IMR-90 (cell line): ENCODE data around the gene FAM81A. TPM values are rescaled to one million over a fixed set of nuclear protein-coding genes. Genes with fewer than 3 reads are reported as not detected.

Experiments used
- ATAC-seq: fragments of 200-7000 bp; cut with Tn5 transposase; 2 replicates; pipeline ENCODE4 v1.9.1; 2020; ENCODE audit warnings: low read depth, mild to moderate bottlenecking, moderate library complexity
- BruUV-seq: library from RNA; stranded (reverse); fragments of 400-500 nt; replicated peaks from 2 replicates; lab custom pipeline; 2021; lab: Mats Ljungman, UMichigan
- CTCF ChIA-PET: fragments of 300-600 bp; formaldehyde crosslinking; extraction: SDS; loops from one replicate; lab custom pipeline; 2021; ENCODE audit warnings: antibody characterized with exemption; lab: Yijun Ruan, JAX
- POLR2A ChIA-PET: fragments of 300-600 bp; sonication (Branson Sonifier 250); formaldehyde crosslinking; loops from one replicate; lab custom pipeline; 2022; ENCODE audit warnings: antibody characterized with exemption; ENCODE audit not compliant: unreplicated experiment; lab: Charles Lee
- DNase-seq: peaks from one replicate; pipeline ENCODE4 v3.0.0; 2013
- H2AFZ ChIP-seq: replicated peaks from 2 replicates; pipeline ENCODE3; 2013; ENCODE audit warnings: low read length, mild to moderate bottlenecking; ENCODE audit not compliant: poor library complexity
- H2AK5ac ChIP-seq: 2 replicates; pipeline ENCODE4 v1.6.1; 2013; ENCODE audit warnings: low read depth, low read length, inconsistent platforms
- H2AK9ac ChIP-seq: replicated peaks from 2 replicates; pipeline ENCODE3; 2013; ENCODE audit warnings: mild to moderate bottlenecking, low read depth, low read length, moderate library complexity; ENCODE audit not compliant: poor library complexity
- H2BK120ac ChIP-seq: 2 replicates; pipeline ENCODE4 v1.6.1; 2013; ENCODE audit warnings: low read depth, low read length, inconsistent platforms
- H2BK15ac ChIP-seq: 3 replicates; pipeline ENCODE4 v1.6.1; 2013; ENCODE audit warnings: low read depth, low read length, inconsistent platforms
- H2BK20ac ChIP-seq: 2 replicates; pipeline ENCODE4 v1.6.1; 2013; ENCODE audit warnings: low read depth, mild to moderate bottlenecking, inconsistent platforms, low read length, moderate library complexity
- H2BK5ac ChIP-seq: 2 replicates; pipeline ENCODE4 v1.6.1; 2013; ENCODE audit warnings: mild to moderate bottlenecking, low read depth, low read length, inconsistent platforms; ENCODE audit not compliant: poor library complexity, severe bottlenecking
- H3K14ac ChIP-seq: replicated peaks from 2 replicates; pipeline ENCODE4 v1.6.1; 2013; ENCODE audit warnings: low read depth, low read length, inconsistent platforms
- H3K18ac ChIP-seq: 2 replicates; pipeline ENCODE4 v1.6.1; 2013; ENCODE audit warnings: low read depth, low read length, control low read depth
- H3K23ac ChIP-seq: 2 replicates; pipeline ENCODE4 v1.6.1; 2013; ENCODE audit warnings: low read depth, low read length, inconsistent platforms
- H3K27ac ChIP-seq: 2 replicates; pipeline ENCODE4 v1.5.1; 2013; ENCODE audit warnings: mild to moderate bottlenecking, control low read depth, low read length; ENCODE audit not compliant: insufficient read depth
- H3K27me3 ChIP-seq: 2 replicates; pipeline ENCODE4 v1.6.1; 2013; ENCODE audit warnings: low read length; ENCODE audit not compliant: control insufficient read depth, insufficient read depth
- H3K36me3 ChIP-seq: 2 replicates; pipeline ENCODE4 v1.6.1; 2013; ENCODE audit warnings: low read length, mixed read lengths; ENCODE audit not compliant: control insufficient read depth, insufficient read depth
- H3K4ac ChIP-seq: 2 replicates; pipeline ENCODE4 v1.6.1; 2013; ENCODE audit warnings: low read depth, low read length, inconsistent platforms
- H3K4me1 ChIP-seq: 2 replicates; pipeline ENCODE4 v1.6.1; 2013; ENCODE audit warnings: low read length, mixed read lengths; ENCODE audit not compliant: control insufficient read depth, insufficient read depth
- H3K4me2 ChIP-seq: 2 replicates; pipeline ENCODE4 v1.6.1; 2013; ENCODE audit warnings: low read depth, mild to moderate bottlenecking, control low read depth, low read length, moderate library complexity
- H3K4me3 ChIP-seq: 2 replicates; pipeline ENCODE4 v1.5.1; 2013; ENCODE audit warnings: low read depth, mild to moderate bottlenecking, control low read depth, low read length, moderate library complexity; ENCODE audit not compliant: insufficient read depth
- H3K56ac ChIP-seq: 2 replicates; pipeline ENCODE4 v1.6.1; 2013; ENCODE audit warnings: low read length, inconsistent platforms; ENCODE audit not compliant: insufficient read depth; ENCODE audit errors: extremely low read depth
- H3K79me1 ChIP-seq, 2 experiments: 2 replicates each; pipeline ENCODE4 v1.6.1; 2013; ENCODE audit warnings: low read length in 2 of 2, inconsistent platforms in 1 of 2, low read depth in 1 of 2
- H3K9ac ChIP-seq: 2 replicates; pipeline ENCODE4 v1.6.1; 2013; ENCODE audit warnings: low read depth, low read length, control low read depth
- H3K9me1 ChIP-seq: 2 replicates; pipeline ENCODE4 v1.6.1; 2013; ENCODE audit warnings: low read length, inconsistent platforms; ENCODE audit not compliant: insufficient read depth
- H3K9me3 ChIP-seq: 2 replicates; pipeline ENCODE4 v1.6.1; 2013; ENCODE audit warnings: low read length; ENCODE audit not compliant: control insufficient read depth, insufficient read depth
- H4K20me1 ChIP-seq: 2 replicates; pipeline ENCODE4 v1.6.1; 2013; ENCODE audit warnings: low read length, inconsistent platforms; ENCODE audit not compliant: insufficient read depth
- H4K5ac ChIP-seq: 2 replicates; pipeline ENCODE4 v1.6.1; 2013; ENCODE audit warnings: mild to moderate bottlenecking, low read depth, low read length, control low read depth
- H4K8ac ChIP-seq, 2 experiments: 2 replicates each; pipeline ENCODE4 v1.6.1; 2013; ENCODE audit warnings: low read depth in 2 of 2, low read length in 2 of 2, control low read depth in 1 of 2, inconsistent platforms in 1 of 2
- H4K91ac ChIP-seq: 2 replicates; pipeline ENCODE4 v1.6.1; 2013; ENCODE audit warnings: low read depth, low read length, inconsistent platforms; ENCODE audit not compliant: insufficient read depth
- CEBPB ChIP-seq: IDR thresholded peaks from 2 replicates; pipeline ENCODE4 v1.6.1; 2012; ENCODE audit warnings: low read depth, low read length, improper control_type of control experiment
- FOS ChIP-seq: fragments of 150-350 bp; IDR thresholded peaks from 2 replicates; pipeline ENCODE4 v1.6.1; 2016; ENCODE audit warnings: low read depth, low read length
- USF2 ChIP-seq: fragments of 150-350 bp; IDR thresholded peaks from 2 replicates; pipeline ENCODE4 v1.6.1; 2017; ENCODE audit warnings: mild to moderate bottlenecking, antibody characterized with exemption, low read length, low read depth
- WGBS, 2 experiments: methylation state at CpG; one replicate each; pipeline versions ENCODE4 v1.1.5 to v1.1.7; 2013; ENCODE audit warnings: missing lambda C conversion rate in 2 of 2; ENCODE audit not compliant: insufficient read length in 1 of 2; ENCODE audit errors: extremely low coverage in 2 of 2; 5-methylcytosine and 5-hydroxymethylcytosine counted together
- dilution Hi-C: fragments of 300-500 bp; cut with HindIII; formaldehyde crosslinking; loops from one replicate; pipeline ENCODE4 v1.14.3; 2018; ENCODE audit warnings: low sequenced_read_pairs; ENCODE audit not compliant: unreplicated experiment
- in situ Hi-C: fragments of 300-500 bp; cut with MboI; formaldehyde crosslinking; loops from 3 replicates; pipeline ENCODE4 v1.14.3; 2019; ENCODE audit warnings: low sequenced_read_pairs, inconsistent platforms, mixed read lengths
- intact Hi-C: fragments of 100-400 bp; cut with micrococcal nuclease; formaldehyde crosslinking; loops from 2 replicates; pipeline ENCODE4 v1.10.0; 2022
- polyA plus RNA-seq, 3 experiments: library from polyadenylated mRNA; depleted of rRNA; stranded (reverse); fragments of >200 nt; gene quantifications; 2 replicates each; pipeline ENCODE4 v1.2.3, GENCODE V29; 2012; ENCODE audit warnings: low replicate concordance in 1 of 3
- total RNA-seq: library from RNA; depleted of rRNA; stranded (reverse); fragments of >200 nt; gene quantifications from 2 replicates; pipeline ENCODE4 v1.2.3, GENCODE V29; 2012

Gene FAM81A
- total and polyA plus RNA-seq, 2 of the 4 experiments (the other 2 are of a cell fraction): not detected

- Histone ChIP-seq H3K27me3 (peaks cover 7% of the 10 kb centered on the region; the same call in 1 of the 2 replicates), H3K36me3 (no peaks in the 10 kb centered on the region), H4K91ac (no peak overlapping the region), H3K79me1 (no peaks in the 10 kb centered on the region), H2AK9ac (no peak overlapping the region), H3K4ac (no peak overlapping the region), H4K20me1 (no peaks in the 10 kb centered on the region), H3K23ac (no peak overlapping the region), H2BK20ac (no peak overlapping the region), H2AK5ac (no peak overlapping the region), H2BK5ac (no peak overlapping the region), H2BK15ac (no peak overlapping the region), H3K4me2 (no peak overlapping the region), H3K18ac (no peak overlapping the region), H3K56ac (no peak overlapping the region), H3K4me3 (no peak overlapping the region), H4K8ac (no peak overlapping the region), H3K4me1 (no peaks in the 10 kb centered on the region), H3K9ac (no peak overlapping the region), H3K14ac (no peak overlapping the region), H2BK120ac (no peak overlapping the region), H3K27ac (no peak overlapping the region), H4K5ac (no peak overlapping the region), H3K9me1 (no peaks in the 10 kb centered on the region), H3K9me3 (no peaks in the 10 kb centered on the region), H2AFZ (no peak overlapping the region)
- ChIA-PET POLR2A (no interaction called here), CTCF (no interaction called here)
- 89% methylated on average over 3 of the region's 6 CpGs; no CpG with 5 or more reads in 1 of the 2 experiments for WGBS, 2 experiments
- in situ Hi-C loops (no loop called here), intact Hi-C loops (loop anchor here (10.0 kb wide), 1 partner anchor 788 kb away; no protein-coding TSS in a partner anchor), dilution Hi-C loops (no loop called here)
- no peak for ATAC-seq
- TF ChIP-seq CEBPB (no peak), FOS (no peak), USF2 (no peak)
- no TSS peak for BruUV-seq
- DNase-seq: no peak
Observed at GRCh38 chr15:59536553-59536952, 98.6 kb downstream of the FAM81A start.
